SH-SY5Y (cell line): ENCODE results near the gene S1PR1.
A peak's percentile ranks its signal among the peaks of the same experiment; 100 is the strongest.

Source experiments
- GATA2 ChIP-seq: IDR thresholded peaks from 2 replicates; pipeline ENCODE4 v1.6.1; 2011; ENCODE audit warnings: mild to moderate bottlenecking, low read depth, low read length
- GATA3 ChIP-seq: IDR thresholded peaks from 2 replicates; pipeline ENCODE4 v1.6.1; 2011; ENCODE audit warnings: low read depth, mild to moderate bottlenecking, low read length, moderate library complexity

S1PR1 gene

GRCh38 chr1:101257500-101258325 lies 20.9 kb downstream of the S1PR1 start:
- no peak for TF ChIP-seq GATA3
- no peak for TF ChIP-seq GATA2

DNA sequence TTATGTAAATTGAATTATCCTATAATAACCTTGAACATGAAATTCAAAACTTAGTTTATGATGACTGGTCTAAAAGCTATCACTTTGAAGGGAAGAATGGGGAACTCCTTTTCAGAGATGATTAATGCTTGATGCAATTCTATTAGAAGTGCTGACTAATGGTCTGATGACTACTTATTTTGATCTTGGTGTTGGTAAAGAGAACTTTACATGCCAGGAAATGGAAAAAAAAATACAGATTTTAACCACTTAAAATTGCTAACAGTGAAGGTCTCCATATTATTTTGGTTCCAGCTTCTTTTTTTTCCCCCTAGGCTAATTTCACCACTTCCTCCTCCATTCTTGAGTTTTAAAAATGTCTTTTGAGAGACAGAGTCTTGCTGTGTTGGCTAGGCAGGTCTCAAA lies 22.9 kb downstream of the S1PR1 start:
- TF ChIP-seq GATA3 (no peak), GATA2 (no peak)

- no peak for TF ChIP-seq GATA3
- TF ChIP-seq GATA2, result no peak
Observed at GRCh38 chr1:101260556-101261350, 23.9 kb downstream of the S1PR1 start.

- TF ChIP-seq GATA2, result no peak
- no peak for TF ChIP-seq GATA3
Observed at GRCh38 chr1:101261623-101262022, 24.8 kb downstream of the S1PR1 start.

DNA sequence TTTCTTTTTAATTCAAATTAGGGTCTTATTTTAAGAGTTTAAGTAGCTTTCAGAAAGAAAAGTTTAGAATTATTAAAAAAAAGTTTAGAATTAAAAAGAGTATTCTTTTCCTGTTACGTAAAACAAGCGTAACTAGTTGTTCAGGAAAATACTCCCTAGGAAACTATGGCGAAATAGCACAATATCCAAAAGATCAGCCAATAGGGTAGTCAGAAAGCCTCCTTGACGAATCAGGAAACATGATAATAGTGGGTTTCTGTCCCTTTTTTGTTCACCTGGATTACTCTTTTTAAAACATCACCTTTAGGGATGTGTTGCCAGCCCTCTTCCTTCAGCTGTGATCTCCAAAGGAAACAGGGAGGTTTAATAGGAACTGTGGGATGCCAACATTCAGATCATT lies 25.2 kb downstream of the S1PR1 start:
- TF ChIP-seq GATA3, result no peak
- TF ChIP-seq GATA2, result no peak

- TF ChIP-seq GATA3 (no peak), GATA2 (no peak)
Observed at GRCh38 chr1:101262630-101263348, 26.0 kb downstream of the S1PR1 start.

DNA sequence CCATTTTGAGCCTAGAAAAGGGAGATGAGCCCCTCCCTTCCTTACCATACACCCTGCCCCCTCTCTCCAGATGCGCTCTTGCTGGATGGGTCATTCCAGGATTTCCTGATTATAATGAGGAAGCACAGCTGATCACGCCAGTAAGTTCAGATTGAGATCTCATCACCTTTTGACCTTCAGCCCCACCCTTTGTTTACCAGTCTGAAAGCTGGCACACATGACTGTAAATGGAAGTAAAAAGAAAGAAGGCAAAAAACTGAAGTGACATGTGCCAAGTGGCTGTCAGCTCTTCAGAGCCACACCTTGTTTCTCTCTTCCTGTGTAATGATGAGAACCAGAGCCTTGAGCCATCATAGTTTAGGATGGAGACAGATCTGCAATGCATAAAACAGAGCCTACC lies 27.9 kb downstream of the S1PR1 start:
- TF ChIP-seq GATA3 (no peak), GATA2 (0 out of 2 replicates have a peak, but pooled peaks have one; percentile 15)

DNA sequence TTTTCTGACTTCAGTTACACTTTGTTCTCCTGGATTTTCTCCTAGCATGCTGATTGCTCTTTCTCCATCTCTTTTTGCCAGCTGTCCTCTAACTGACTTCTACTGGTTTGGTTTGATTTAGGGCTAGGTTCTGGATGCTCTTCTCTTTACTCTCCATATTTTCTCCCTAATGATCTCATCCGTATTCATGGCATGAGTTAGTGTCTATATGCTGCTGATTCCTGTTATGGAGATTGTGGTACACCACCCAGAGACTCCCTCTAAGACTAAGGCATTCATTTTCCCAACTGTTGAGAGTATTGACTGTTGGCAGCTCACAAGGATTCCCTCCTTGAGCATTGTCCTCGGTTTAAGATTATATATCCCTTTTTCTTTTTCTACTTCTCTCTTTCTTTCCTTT lies 28.9 kb downstream of the S1PR1 start:
- no peak for TF ChIP-seq GATA3
- no peak for TF ChIP-seq GATA2

GRCh38 chr1:101267082-101267481 lies 30.3 kb downstream of the S1PR1 start:
- TF ChIP-seq GATA3 (no peak), GATA2 (no peak)

DNA sequence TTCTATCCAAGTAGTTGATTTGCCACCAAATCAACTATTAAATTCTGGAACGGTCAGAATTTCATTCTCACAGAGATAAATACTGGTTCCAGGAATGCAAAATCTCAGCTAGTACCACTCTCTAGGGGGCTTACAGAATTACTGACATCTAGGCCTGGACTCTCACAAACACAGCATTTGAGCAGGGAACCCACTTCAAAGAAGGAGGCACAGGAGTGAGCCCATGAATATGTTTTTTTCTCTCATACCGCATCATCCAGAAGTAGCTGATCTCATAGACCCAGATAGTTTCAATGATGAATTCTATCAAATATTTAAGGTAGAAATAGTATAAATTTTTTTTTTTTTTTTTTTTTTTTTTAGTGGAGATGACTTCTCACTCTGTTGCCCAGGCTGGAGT lies 32.1 kb downstream of the S1PR1 start:
- TF ChIP-seq GATA2 (no peak), GATA3 (no peak)

DNA sequence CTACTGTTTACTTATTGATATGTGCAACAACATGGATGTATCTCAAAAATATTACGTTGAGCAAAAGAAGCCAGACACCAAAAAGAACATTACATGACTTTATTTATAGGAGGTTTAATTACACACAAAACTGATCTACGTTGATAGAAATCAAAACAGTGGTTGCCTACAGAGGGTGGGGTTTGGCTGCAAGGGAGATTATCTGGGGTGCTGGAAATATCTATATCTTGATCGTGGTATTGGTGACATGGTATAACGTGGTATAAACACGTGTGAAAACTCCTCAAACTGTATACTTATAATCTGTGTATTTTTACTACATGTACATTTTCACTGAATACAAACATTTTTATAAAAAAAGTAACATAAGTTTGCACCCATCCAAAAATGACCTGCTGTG lies 38.9 kb downstream of the S1PR1 start:
- TF ChIP-seq GATA2 (no peak), GATA3 (no peak)

DNA sequence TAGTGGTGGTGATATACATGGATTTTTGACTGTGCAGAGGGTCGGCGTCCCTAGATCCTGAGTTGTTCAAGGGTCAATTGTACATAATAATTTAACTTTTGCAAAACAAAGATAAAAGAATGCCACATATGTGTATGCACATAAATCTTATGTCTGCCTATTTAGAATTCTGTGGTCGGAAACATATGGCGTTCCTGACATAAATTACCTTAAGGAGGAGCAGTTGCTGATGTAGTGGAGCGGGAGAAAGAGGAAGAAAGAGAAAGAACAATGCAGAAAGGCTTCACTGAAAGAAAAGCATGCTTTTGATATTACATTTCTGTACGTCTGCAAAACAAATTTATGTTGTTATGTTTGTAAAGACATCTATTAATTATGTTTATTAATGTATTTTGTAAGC lies 40.0 kb downstream of the S1PR1 start:
- TF ChIP-seq GATA2, result no peak
- TF ChIP-seq GATA3, result no peak

DNA sequence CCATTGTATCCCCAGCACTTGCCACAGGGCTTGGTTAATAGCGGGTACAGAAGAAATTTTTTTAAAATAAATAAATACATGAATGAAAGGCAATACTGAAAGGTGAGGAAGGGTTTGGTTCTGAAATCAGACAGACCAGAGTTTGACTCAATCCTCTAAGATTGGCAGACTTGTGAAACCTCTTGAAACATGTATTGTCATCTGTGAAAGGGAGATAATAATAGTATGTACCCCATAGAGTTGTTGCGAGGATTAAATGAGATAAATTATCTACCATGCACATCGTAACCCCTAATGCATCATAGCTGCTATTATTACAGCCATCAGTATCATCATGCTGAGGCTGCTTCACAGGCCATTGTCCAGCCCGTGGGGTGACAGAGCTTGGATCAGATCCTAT lies 41.4 kb downstream of the S1PR1 start:
- TF ChIP-seq GATA2 (no peak; the same call in 1 of the 2 replicates), GATA3 (no peak)

GRCh38 chr1:101278845-101279244 lies 42.0 kb downstream of the S1PR1 start:
- TF ChIP-seq GATA2, result no peak
- no peak for TF ChIP-seq GATA3
